ENCODE measurements around the gene FAM181A.
A peak's percentile ranks its signal among the peaks of the same experiment; 100 is the strongest.

Gene FAM181A

GRCh38 chr14:93962701-93963601 lies 35.8 kb downstream of the FAM181A start:
- DNase-seq (ENCODE audit: low read depth in 2 of 2), result peak in 1 of 2 donors; percentile 48
- no peak overlapping the region for H3K4me3 ChIP-seq (replicated peaks in 1 of 2; ENCODE audit: low read depth in 2 of 2, low read length in 2 of 2)
- TF ChIP-seq CTCF (IDR thresholded peaks at IDR 0.05; ENCODE audit: low read depth, low read length), result no peak

- no peak for TF ChIP-seq CTCF (IDR thresholded peaks at IDR 0.05; ENCODE audit: low read depth, low read length)
- DNase-seq (ENCODE audit: low read depth in 2 of 2), result no peak
- H3K4me3 ChIP-seq (replicated peaks in 1 of 2; ENCODE audit: low read depth in 2 of 2, low read length in 2 of 2), result no peak overlapping the region
Observed at GRCh38 chr14:93963692-93964091, 36.5 kb downstream of the FAM181A start.

GRCh38 chr14:93964281-93964680 lies 37.1 kb downstream of the FAM181A start:
- no peak for TF ChIP-seq CTCF (IDR thresholded peaks at IDR 0.05; ENCODE audit: low read depth, low read length)
- DNase-seq (ENCODE audit: low read depth in 2 of 2), result no peak
- no peak overlapping the region for H3K4me3 ChIP-seq (replicated peaks in 1 of 2; ENCODE audit: low read depth in 2 of 2, low read length in 2 of 2)

GRCh38 chr14:93964820-93965286 lies 37.7 kb downstream of the FAM181A start:
- no peak for TF ChIP-seq CTCF (IDR thresholded peaks at IDR 0.05; ENCODE audit: low read depth, low read length)
- no peak for DNase-seq (ENCODE audit: low read depth in 2 of 2)

GRCh38 chr14:93965287-93965821 lies 38.2 kb downstream of the FAM181A start:
- no peak for TF ChIP-seq CTCF (IDR thresholded peaks at IDR 0.05; ENCODE audit: low read depth, low read length)
- peak; percentile 65 to 93 for DNase-seq (ENCODE audit: low read depth in 2 of 2)
- H3K4me3 ChIP-seq (replicated peaks in 1 of 2; ENCODE audit: low read depth in 2 of 2, low read length in 2 of 2), result no peak overlapping the region

More at GRCh38 chr14:93964820-93965286, 37.7 kb downstream of the FAM181A start:
- H3K4me3 ChIP-seq (replicated peaks in 1 of 2; ENCODE audit: low read depth in 2 of 2, low read length in 2 of 2), result no peak overlapping the region

- no peak overlapping the region for H3K4me3 ChIP-seq (replicated peaks in 1 of 2; ENCODE audit: low read depth in 2 of 2, low read length in 2 of 2)
- no peak for DNase-seq (ENCODE audit: low read depth in 2 of 2)
- TF ChIP-seq CTCF (IDR thresholded peaks at IDR 0.05; ENCODE audit: low read depth, low read length), result no peak
Observed at GRCh38 chr14:93965946-93966474, 38.9 kb downstream of the FAM181A start.
